ENCODE data around the gene OR1N1. TPM values are rescaled to one million over a fixed set of nuclear protein-coding genes. Genes with fewer than 3 reads are reported as not detected.

OR1N1 gene
- total and polyA plus RNA-seq, 2 experiments from 2014 or later, result not detected

DNA sequence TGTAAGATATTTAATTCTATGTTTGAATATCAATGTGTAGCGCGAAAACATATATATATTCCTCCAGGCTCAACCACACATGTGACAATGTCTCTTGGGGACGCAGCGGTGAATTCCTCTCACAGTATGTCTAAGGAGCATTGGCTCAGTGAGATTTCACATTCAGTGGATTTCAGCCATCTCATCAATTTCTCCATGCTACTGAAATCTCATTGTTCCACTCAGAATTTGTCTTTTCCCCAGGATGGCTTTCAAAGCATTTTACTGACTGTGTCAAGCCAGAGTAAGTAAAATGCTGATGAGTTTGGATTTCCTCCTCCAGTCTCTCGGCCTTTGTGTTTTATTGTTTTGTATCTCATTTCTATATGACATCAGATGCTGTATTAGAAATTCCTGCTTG lies 48.0 kb downstream of the OR1N1 start (continued):
- TF ChIP-seq, protein P1, sequence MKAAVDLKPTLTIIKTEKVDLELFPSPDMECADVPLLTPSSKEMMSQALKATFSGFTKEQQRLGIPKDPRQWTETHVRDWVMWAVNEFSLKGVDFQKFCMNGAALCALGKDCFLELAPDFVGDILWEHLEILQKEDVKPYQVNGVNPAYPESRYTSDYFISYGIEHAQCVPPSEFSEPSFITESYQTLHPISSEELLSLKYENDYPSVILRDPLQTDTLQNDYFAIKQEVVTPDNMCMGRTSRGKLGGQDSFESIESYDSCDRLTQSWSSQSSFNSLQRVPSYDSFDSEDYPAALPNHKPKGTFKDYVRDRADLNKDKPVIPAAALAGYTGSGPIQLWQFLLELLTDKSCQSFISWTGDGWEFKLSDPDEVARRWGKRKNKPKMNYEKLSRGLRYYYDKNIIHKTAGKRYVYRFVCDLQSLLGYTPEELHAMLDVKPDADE (IDR thresholded peaks at IDR 0.05), result no peak
- TF ChIP-seq EZH2phosphoT487 (IDR thresholded peaks at IDR 0.05; ENCODE audit: unreplicated experiment), result no peak
- TF ChIP-seq, protein P2, sequence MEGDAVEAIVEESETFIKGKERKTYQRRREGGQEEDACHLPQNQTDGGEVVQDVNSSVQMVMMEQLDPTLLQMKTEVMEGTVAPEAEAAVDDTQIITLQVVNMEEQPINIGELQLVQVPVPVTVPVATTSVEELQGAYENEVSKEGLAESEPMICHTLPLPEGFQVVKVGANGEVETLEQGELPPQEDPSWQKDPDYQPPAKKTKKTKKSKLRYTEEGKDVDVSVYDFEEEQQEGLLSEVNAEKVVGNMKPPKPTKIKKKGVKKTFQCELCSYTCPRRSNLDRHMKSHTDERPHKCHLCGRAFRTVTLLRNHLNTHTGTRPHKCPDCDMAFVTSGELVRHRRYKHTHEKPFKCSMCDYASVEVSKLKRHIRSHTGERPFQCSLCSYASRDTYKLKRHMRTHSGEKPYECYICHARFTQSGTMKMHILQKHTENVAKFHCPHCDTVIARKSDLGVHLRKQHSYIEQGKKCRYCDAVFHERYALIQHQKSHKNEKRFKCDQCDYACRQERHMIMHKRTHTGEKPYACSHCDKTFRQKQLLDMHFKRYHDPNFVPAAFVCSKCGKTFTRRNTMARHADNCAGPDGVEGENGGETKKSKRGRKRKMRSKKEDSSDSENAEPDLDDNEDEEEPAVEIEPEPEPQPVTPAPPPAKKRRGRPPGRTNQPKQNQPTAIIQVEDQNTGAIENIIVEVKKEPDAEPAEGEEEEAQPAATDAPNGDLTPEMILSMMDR (conservative IDR thresholded peaks at IDR 0.05; ENCODE audit: low read depth in 2 of 2), result no peak
- TF ChIP-seq STAT1 (IDR thresholded peaks at IDR 0.05; ENCODE audit: unreplicated experiment), result no peak
- TF ChIP-seq POLR2AphosphoS5 (IDR thresholded peaks at IDR 0.05; ENCODE audit: low read depth), result no peak
- TF ChIP-seq NANOG (IDR thresholded peaks at IDR 0.05; ENCODE audit: borderline replicate concordance), result no peak
- no peak for TF ChIP-seq EZH2 (IDR thresholded peaks at IDR 0.05; ENCODE audit: low read depth, unreplicated experiment)
- no peak for TF ChIP-seq ZNF331 (CRISPR knock-in tag; IDR thresholded peaks at IDR 0.05; ENCODE audit: low read depth)
- no peak for TF ChIP-seq CREB1 (CRISPR knock-in tag; IDR thresholded peaks at IDR 0.05; ENCODE audit: low read depth)

DNA sequence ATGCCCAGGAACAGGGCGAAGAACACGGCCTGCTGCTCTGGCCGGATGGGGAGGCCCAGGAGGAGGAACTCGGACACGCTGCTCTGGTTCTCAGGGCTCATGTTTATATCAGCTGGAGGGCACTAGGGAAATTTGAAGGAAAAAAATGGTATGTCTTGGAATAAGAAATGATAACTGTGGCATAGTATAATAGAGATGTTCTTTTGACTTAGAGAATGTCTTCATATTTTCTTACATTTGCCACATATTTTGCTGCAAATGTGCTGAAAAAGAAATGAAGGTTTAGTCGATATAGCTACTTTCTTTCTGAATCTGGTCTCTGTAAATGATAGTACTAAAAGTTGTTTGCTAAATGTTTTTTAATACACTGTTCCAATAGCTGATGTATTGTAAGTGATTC lies 49.3 kb downstream of the OR1N1 start, which contains the start of gene OR1J1:
Gene OR1J1 (minus strand): TSS at position 101 of the 400 bp plus-strand sequence. CDS start 0 bp downstream, at position 101.
- Mint-ChIP-seq H3K4me3 (no peak within 1 kb of the TSS), H3K36me3 (ENCODE audit: low read depth) (no peaks in the 10 kb centered on the region; the same call in 2 of the 3 replicates), H3K27me3 (ENCODE audit: insufficient read depth, low read depth, poor library complexity) (peaks cover 6% of the 10 kb centered on the region), H3K27ac (no peak within 1 kb of the TSS), H3K4me1 (no peaks in the 10 kb centered on the region), H3K9me3 (peaks cover 89% of the 10 kb centered on the region)
- H3K27me3 ChIP-seq (ENCODE audit: insufficient read depth), result no peaks in the 10 kb centered on the region
- no peak within 1 kb of the TSS for H2AFZ ChIP-seq
- no peak within 1 kb of the TSS for H3K27ac ChIP-seq (ENCODE audit: low read depth)
- no peaks in the 10 kb centered on the region for H3K4me1 ChIP-seq (ENCODE audit: insufficient read depth)
- ATAC-seq (no peak), DNase-seq (ENCODE audit: low spot score) (no peak)
- H3K4me3 ChIP-seq, result no peak within 1 kb of the TSS
- no peaks in the 10 kb centered on the region for H4K20me1 ChIP-seq (replicated peaks; ENCODE audit: insufficient read depth)
- H3F3A ChIP-seq (replicated peaks; ENCODE audit: low read depth), result no peaks in the 10 kb centered on the region
- H3K4me2 ChIP-seq, result no peak within 1 kb of the TSS
- no peaks in the 10 kb centered on the region for H3K9me2 ChIP-seq (ENCODE audit: insufficient read depth)
- H3K36me3 ChIP-seq (ENCODE audit: insufficient read depth), result no peaks in the 10 kb centered on the region
- no peaks in the 10 kb centered on the region for H3K79me2 ChIP-seq (replicated peaks; ENCODE audit: insufficient read depth)
- TF ChIP-seq, protein P3, sequence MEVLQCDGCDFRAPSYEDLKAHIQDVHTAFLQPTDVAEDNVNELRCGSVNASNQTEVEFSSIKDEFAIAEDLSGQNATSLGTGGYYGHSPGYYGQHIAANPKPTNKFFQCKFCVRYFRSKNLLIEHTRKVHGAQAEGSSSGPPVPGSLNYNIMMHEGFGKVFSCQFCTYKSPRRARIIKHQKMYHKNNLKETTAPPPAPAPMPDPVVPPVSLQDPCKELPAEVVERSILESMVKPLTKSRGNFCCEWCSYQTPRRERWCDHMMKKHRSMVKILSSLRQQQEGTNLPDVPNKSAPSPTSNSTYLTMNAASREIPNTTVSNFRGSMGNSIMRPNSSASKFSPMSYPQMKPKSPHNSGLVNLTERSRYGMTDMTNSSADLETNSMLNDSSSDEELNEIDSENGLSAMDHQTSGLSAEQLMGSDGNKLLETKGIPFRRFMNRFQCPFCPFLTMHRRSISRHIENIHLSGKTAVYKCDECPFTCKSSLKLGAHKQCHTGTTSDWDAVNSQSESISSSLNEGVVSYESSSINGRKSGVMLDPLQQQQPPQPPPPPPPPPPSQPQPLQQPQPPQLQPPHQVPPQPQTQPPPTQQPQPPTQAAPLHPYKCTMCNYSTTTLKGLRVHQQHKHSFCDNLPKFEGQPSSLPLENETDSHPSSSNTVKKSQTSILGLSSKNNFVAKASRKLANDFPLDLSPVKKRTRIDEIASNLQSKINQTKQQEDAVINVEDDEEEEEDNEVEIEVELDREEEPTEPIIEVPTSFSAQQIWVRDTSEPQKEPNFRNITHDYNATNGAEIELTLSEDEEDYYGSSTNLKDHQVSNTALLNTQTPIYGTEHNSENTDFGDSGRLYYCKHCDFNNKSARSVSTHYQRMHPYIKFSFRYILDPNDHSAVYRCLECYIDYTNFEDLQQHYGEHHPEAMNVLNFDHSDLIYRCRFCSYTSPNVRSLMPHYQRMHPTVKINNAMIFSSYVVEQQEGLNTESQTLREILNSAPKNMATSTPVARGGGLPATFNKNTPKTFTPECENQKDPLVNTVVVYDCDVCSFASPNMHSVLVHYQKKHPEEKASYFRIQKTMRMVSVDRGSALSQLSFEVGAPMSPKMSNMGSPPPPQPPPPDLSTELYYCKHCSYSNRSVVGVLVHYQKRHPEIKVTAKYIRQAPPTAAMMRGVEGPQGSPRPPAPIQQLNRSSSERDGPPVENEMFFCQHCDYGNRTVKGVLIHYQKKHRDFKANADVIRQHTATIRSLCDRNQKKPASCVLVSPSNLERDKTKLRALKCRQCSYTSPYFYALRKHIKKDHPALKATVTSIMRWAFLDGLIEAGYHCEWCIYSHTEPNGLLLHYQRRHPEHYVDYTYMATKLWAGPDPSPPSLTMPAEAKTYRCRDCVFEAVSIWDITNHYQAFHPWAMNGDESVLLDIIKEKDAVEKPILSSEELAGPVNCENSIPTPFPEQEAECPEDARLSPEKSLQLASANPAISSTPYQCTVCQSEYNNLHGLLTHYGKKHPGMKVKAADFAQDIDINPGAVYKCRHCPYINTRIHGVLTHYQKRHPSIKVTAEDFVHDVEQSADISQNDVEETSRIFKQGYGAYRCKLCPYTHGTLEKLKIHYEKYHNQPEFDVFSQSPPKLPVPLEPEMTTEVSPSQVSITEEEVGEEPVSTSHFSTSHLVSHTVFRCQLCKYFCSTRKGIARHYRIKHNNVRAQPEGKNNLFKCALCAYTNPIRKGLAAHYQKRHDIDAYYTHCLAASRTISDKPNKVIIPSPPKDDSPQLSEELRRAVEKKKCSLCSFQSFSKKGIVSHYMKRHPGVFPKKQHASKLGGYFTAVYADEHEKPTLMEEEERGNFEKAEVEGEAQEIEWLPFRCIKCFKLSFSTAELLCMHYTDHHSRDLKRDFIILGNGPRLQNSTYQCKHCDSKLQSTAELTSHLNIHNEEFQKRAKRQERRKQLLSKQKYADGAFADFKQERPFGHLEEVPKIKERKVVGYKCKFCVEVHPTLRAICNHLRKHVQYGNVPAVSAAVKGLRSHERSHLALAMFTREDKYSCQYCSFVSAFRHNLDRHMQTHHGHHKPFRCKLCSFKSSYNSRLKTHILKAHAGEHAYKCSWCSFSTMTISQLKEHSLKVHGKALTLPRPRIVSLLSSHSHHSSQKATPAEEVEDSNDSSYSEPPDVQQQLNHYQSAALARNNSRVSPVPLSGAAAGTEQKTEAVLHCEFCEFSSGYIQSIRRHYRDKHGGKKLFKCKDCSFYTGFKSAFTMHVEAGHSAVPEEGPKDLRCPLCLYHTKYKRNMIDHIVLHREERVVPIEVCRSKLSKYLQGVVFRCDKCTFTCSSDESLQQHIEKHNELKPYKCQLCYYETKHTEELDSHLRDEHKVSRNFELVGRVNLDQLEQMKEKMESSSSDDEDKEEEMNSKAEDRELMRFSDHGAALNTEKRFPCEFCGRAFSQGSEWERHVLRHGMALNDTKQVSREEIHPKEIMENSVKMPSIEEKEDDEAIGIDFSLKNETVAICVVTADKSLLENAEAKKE (CRISPR knock-in tag; IDR thresholded peaks at IDR 0.05), result no peak
- TF ChIP-seq NANOG (IDR thresholded peaks at IDR 0.05; ENCODE audit: borderline replicate concordance), result no peak
- TF ChIP-seq, protein P4, sequence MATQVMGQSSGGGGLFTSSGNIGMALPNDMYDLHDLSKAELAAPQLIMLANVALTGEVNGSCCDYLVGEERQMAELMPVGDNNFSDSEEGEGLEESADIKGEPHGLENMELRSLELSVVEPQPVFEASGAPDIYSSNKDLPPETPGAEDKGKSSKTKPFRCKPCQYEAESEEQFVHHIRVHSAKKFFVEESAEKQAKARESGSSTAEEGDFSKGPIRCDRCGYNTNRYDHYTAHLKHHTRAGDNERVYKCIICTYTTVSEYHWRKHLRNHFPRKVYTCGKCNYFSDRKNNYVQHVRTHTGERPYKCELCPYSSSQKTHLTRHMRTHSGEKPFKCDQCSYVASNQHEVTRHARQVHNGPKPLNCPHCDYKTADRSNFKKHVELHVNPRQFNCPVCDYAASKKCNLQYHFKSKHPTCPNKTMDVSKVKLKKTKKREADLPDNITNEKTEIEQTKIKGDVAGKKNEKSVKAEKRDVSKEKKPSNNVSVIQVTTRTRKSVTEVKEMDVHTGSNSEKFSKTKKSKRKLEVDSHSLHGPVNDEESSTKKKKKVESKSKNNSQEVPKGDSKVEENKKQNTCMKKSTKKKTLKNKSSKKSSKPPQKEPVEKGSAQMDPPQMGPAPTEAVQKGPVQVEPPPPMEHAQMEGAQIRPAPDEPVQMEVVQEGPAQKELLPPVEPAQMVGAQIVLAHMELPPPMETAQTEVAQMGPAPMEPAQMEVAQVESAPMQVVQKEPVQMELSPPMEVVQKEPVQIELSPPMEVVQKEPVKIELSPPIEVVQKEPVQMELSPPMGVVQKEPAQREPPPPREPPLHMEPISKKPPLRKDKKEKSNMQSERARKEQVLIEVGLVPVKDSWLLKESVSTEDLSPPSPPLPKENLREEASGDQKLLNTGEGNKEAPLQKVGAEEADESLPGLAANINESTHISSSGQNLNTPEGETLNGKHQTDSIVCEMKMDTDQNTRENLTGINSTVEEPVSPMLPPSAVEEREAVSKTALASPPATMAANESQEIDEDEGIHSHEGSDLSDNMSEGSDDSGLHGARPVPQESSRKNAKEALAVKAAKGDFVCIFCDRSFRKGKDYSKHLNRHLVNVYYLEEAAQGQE (IDR thresholded peaks at IDR 0.05; ENCODE audit: unreplicated experiment), result no peak
- no peak for TF ChIP-seq CREB1 (CRISPR knock-in tag; IDR thresholded peaks at IDR 0.05; ENCODE audit: low read depth)
- no peak for TF ChIP-seq STAT1 (IDR thresholded peaks at IDR 0.05; ENCODE audit: unreplicated experiment)
- no peak for TF ChIP-seq POLR2AphosphoS5 (IDR thresholded peaks at IDR 0.05; ENCODE audit: low read depth)
- no peak for TF ChIP-seq ZNF331 (CRISPR knock-in tag; IDR thresholded peaks at IDR 0.05; ENCODE audit: low read depth)
- no peak for TF ChIP-seq EZH2 (IDR thresholded peaks at IDR 0.05; ENCODE audit: low read depth, unreplicated experiment)
- TF ChIP-seq EZH2phosphoT487 (IDR thresholded peaks at IDR 0.05; ENCODE audit: unreplicated experiment), result no peak
- TF ChIP-seq JUNB (IDR thresholded peaks at IDR 0.05; ENCODE audit: unreplicated experiment), result no peak
